SH-SY5Y (cell line): ENCODE results near the gene DLG1.

Source experiments
- GATA2 ChIP-seq: IDR thresholded peaks from 2 replicates; pipeline ENCODE4 v1.6.1; 2011; ENCODE audit warnings: mild to moderate bottlenecking, low read depth, low read length
- GATA3 ChIP-seq: IDR thresholded peaks from 2 replicates; pipeline ENCODE4 v1.6.1; 2011; ENCODE audit warnings: low read depth, mild to moderate bottlenecking, low read length, moderate library complexity

GRCh38 chr3:197266331-197266730 is 32.1 kb downstream of the DLG1 start:
- TF ChIP-seq GATA3 (no peak), GATA2 (no peak)
